Measurements from ENCODE around the gene PURA. TPM values are rescaled to one million over a fixed set of nuclear protein-coding genes. Genes with fewer than 3 reads are reported as not detected.

Gene PURA
- total RNA-seq: 11.5 and 18.3 TPM in 2 replicates

DNA sequence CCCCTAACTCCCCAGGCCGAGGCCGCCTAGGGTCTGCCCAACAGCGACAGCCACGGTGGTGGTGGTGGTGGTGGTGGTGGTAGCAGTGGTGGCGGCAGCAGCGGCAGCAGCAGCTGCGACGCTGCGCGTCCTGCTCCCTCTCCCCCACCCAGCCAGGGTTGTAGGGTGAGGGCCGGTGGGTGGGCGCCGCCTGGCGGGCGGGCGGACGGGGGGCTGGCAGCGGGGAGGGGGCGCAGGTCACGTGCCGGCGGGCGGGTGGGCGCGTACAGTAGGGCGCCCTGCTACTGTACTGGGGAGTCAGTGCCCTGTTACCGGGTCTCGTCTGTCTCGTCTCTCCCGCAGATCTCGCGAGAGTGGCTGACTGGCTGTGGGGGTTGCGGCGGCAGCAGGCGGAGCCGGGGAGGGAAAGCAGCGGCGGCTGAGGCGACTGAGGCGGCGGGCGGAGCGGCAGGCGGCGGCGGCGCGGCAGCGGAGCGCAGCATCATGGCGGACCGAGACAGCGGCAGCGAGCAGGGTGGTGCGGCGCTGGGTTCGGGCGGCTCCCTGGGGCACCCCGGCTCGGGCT, at the start of gene PURA:
Gene PURA (plus strand): TSS at position 411 of the 565 bp plus-strand sequence. CDS start 73 bp downstream, at position 484.

GRCh38 chr5:140125637-140126036, 11.7 kb downstream of the PURA start, which contains the start of gene IGIP:
TSS of gene IGIP (plus strand) at chr5:140125937. CDS start at chr5:140128477, 2,540 bp downstream.

GRCh38 chr5:140174465-140175366, 60.8 kb downstream of the PURA start, which contains the start of gene CYSTM1:
TSS of gene CYSTM1 (plus strand) at chr5:140175188. CDS start at chr5:140194466, 19,278 bp downstream.

Other genes with a start within 250 kb of the PURA start
- 0.66 and 2.1 TPM in 2 replicates for gene NRG2, start 70.8 kb upstream of the PURA start, total RNA-seq
- 3.7 and 7.9 TPM in 2 replicates for gene IGIP, start 11.8 kb downstream of the PURA start, total RNA-seq
- 12.0 and 13.3 TPM in 2 replicates for gene CYSTM1, start 61.1 kb downstream of the PURA start, total RNA-seq
- gene PFDN1, start 189.0 kb downstream of the PURA start, total RNA-seq: 46.9 and 62.9 TPM in 2 replicates
- gene HBEGF, start 232.5 kb downstream of the PURA start, total RNA-seq: 17.5 and 21.1 TPM in 2 replicates
- not detected in 2 replicates for gene SLC4A9, start 246.1 kb downstream of the PURA start, total RNA-seq